ENCODE measurements around the gene INMT. TPM values are rescaled to one million over a fixed set of nuclear protein-coding genes. Genes with fewer than 3 reads are reported as not detected.

INMT gene
- total RNA-seq, 1 donor from 2014 or later, result 0.09 TPM

DNA sequence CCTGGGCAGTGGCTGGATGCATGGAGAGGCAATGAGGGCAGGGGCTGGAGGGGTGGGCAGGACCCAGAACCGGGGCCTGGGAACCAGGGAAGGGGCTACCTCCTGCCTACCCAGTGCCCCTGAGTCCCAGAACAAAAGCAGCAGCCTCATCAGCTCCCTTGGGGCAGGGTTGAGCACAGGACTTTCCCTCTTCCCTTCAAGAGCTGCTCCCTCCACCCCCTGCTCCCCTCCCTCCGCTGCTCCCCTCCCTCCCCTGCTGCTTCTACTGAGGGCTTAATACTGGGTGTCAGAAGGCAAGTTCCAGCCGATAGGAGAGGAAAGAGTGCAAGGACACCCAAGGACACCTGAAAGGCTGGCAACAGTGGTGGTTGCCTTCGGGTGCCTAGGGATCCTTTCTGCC lies 28.2 kb upstream of the INMT start:
- Mint-ChIP-seq H3K36me3 (ENCODE audit: low read depth, unreplicated experiment) (peaks cover 2% of the 10 kb centered on the region), H3K4me1 (ENCODE audit: low read depth, unreplicated experiment) (peaks cover 5% of the 10 kb centered on the region), H3K27ac (ENCODE audit: unreplicated experiment) (no peak overlapping the region), H3K27me3 (ENCODE audit: low read depth, unreplicated experiment) (peaks cover 32% of the 10 kb centered on the region), H3K4me3 (ENCODE audit: unreplicated experiment) (no peak overlapping the region), H3K9me3 (ENCODE audit: unreplicated experiment) (peaks cover 27% of the 10 kb centered on the region)
- no peak for DNase-seq (ENCODE audit: low read depth)
- TF ChIP-seq, protein P1, sequence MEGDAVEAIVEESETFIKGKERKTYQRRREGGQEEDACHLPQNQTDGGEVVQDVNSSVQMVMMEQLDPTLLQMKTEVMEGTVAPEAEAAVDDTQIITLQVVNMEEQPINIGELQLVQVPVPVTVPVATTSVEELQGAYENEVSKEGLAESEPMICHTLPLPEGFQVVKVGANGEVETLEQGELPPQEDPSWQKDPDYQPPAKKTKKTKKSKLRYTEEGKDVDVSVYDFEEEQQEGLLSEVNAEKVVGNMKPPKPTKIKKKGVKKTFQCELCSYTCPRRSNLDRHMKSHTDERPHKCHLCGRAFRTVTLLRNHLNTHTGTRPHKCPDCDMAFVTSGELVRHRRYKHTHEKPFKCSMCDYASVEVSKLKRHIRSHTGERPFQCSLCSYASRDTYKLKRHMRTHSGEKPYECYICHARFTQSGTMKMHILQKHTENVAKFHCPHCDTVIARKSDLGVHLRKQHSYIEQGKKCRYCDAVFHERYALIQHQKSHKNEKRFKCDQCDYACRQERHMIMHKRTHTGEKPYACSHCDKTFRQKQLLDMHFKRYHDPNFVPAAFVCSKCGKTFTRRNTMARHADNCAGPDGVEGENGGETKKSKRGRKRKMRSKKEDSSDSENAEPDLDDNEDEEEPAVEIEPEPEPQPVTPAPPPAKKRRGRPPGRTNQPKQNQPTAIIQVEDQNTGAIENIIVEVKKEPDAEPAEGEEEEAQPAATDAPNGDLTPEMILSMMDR (IDR thresholded peaks at IDR 0.05; ENCODE audit: insufficient read depth, low read depth, low read length), result no peak
- TF ChIP-seq EZH2 (IDR thresholded peaks at IDR 0.05; ENCODE audit: insufficient read depth, low read length), result no peak
- FAIRE-seq, result no peak
- Histone ChIP-seq H3K27me3 (ENCODE audit: insufficient read depth, low read length) (peaks cover 17% of the 10 kb centered on the region), H3K27ac (ENCODE audit: low read depth, low read length) (no peak overlapping the region), H3K4me1 (ENCODE audit: insufficient read depth, low read length) (no peaks in the 10 kb centered on the region), H3K36me3 (ENCODE audit: insufficient read depth, low read length) (no peaks in the 10 kb centered on the region), H3K4me2 (ENCODE audit: low read length) (no peak overlapping the region), H3K9me3 (ENCODE audit: insufficient read depth, low read depth, low read length) (peaks cover 3% of the 10 kb centered on the region), H3K9ac (ENCODE audit: low read length) (no peak overlapping the region), H4K20me1 (ENCODE audit: insufficient read depth, low read length) (no peaks in the 10 kb centered on the region), H3K4me3 (ENCODE audit: insufficient read depth, low read depth, low read length) (no peak overlapping the region), H3K79me2 (ENCODE audit: insufficient read depth, low read length) (no peaks in the 10 kb centered on the region), H2AFZ (ENCODE audit: low read depth, low read length) (no peak overlapping the region)

DNA sequence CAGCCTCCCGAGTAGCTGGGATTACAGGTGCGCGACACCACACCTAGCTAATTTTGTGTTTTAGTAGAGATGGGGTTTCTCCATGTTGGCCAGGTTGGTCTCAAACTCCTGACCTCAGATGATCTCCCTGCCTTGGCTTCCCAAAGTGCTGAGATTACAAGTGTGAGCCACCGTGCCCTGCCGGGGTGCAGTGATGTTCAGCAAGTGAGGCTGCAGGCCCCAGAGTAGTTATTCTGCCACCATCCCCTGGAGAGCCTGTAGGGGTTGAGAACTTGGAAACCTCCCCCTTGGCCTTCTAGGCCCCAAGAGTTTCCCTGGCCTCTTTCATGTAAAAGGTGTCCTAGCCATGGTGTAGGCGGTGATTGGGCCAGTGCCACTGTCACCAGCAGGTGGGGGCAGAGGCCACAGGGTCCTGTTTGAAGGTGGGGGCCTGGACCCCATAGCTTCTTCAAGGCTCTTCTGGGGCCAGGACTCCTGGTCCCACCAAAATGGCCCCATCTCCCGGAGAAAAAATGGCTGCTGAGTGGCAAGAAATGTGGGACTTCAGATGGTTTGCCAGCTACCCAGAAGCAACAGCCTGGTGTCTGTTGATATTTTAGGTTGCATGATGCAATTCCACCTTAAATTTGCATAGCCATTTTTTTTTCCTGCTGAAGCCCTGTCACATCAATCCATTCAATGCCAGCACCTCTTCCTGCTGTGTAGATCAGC lies 25.5 kb upstream of the INMT start:
- Histone ChIP-seq H3K9ac (ENCODE audit: low read length) (no peak overlapping the region), H3K27me3 (ENCODE audit: insufficient read depth, low read length) (peaks cover 25% of the 10 kb centered on the region)

More for the DNA sequence above, 25.5 kb upstream of the INMT start:
- FAIRE-seq, result no peak
- H3K4me3 ChIP-seq (ENCODE audit: insufficient read depth, low read depth, low read length), result no peak overlapping the region
- no peak overlapping the region for H3K4me2 ChIP-seq (ENCODE audit: low read length)
- peaks cover 2% of the 10 kb centered on the region for H3K36me3 Mint-ChIP-seq (ENCODE audit: low read depth, unreplicated experiment)
- no peaks in the 10 kb centered on the region for H3K36me3 ChIP-seq (ENCODE audit: insufficient read depth, low read length)
- DNase-seq (ENCODE audit: low read depth), result no peak
- no peaks in the 10 kb centered on the region for H3K9me3 ChIP-seq (ENCODE audit: insufficient read depth, low read depth, low read length)
- no peaks in the 10 kb centered on the region for H4K20me1 ChIP-seq (ENCODE audit: insufficient read depth, low read length)
- H3K27me3 Mint-ChIP-seq (ENCODE audit: low read depth, unreplicated experiment), result peaks cover 46% of the 10 kb centered on the region
- peaks cover 5% of the 10 kb centered on the region for H3K9me3 Mint-ChIP-seq (ENCODE audit: unreplicated experiment)
- H3K4me1 ChIP-seq (ENCODE audit: insufficient read depth, low read length), result no peaks in the 10 kb centered on the region
- no peak overlapping the region for H3K27ac ChIP-seq (ENCODE audit: low read depth, low read length)
- no peak overlapping the region for H3K4me3 Mint-ChIP-seq (ENCODE audit: unreplicated experiment)
- no peak for TF ChIP-seq EZH2 (IDR thresholded peaks at IDR 0.05; ENCODE audit: insufficient read depth, low read length)
- TF ChIP-seq, protein P1 (IDR thresholded peaks at IDR 0.05; ENCODE audit: insufficient read depth, low read depth, low read length), result no peak
- H3K4me1 Mint-ChIP-seq (ENCODE audit: low read depth, unreplicated experiment), result peaks cover 5% of the 10 kb centered on the region
- no peak overlapping the region for H3K27ac Mint-ChIP-seq (ENCODE audit: unreplicated experiment)
- H3K79me2 ChIP-seq (ENCODE audit: insufficient read depth, low read length), result no peaks in the 10 kb centered on the region
- H2AFZ ChIP-seq (ENCODE audit: low read depth, low read length), result no peak overlapping the region

Data from astrocyte (in vitro differentiated cells and primary cell).